ENCODE measurements around the gene SLC25A21. TPM values are rescaled to one million over a fixed set of nuclear protein-coding genes. Genes with fewer than 3 reads are reported as not detected.

SLC25A21 gene
- polyA plus RNA-seq, 4 donors: 0.22 to 1.4 (median 0.97) TPM

DNA sequence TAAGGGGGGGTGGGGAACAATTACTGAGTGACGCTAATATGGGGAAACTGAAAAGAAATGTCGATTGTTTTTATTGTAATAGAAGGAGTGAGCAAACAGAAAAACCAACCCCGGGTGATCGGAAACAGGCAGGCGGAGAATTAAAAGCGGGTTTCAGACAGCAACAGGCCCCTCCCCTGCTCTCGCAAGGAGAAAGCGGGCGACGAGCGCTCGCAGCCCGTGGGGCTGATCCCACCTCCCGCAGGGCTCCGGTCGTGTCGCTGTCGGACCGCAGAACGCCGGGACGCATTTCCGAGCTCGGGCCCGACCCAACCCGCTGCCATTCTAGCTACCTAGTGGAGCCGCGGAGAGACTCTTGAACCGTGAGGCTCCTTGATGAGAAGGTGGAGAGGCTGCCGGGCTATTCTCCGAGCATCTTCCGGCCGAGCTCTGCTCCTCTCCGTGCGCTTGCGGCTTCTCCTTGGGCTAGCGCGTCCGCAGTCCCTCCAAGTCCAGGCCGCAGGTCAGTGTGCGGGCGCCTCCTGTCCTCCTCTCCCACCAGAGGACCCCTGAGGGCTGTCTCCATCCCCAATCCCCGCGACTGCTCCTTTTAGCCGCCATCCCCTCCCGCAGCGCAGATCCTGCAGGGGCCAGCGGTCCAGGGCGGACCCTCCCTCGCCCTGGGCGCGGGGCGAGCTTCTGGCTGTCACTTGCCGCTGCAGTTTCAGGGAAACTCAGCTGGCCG, 514.8 kb downstream of the SLC25A21 start:
- no peak for FAIRE-seq
- Histone ChIP-seq H3K4me1 (ENCODE audit: control insufficient read depth in 3 of 3, insufficient read depth in 2 of 3, low read depth in 1 of 3, low read length in 2 of 3) (peaks cover 2 to 12% (median 5%) of the 10 kb centered on the region in 3 donors), H3K27me3 (ENCODE audit: control insufficient read depth in 3 of 3, insufficient read depth in 3 of 3, low read length in 3 of 3) (peaks cover 21 to 98% (median 84%) of the 10 kb centered on the region in 3 donors), H3K4me3 (ENCODE audit: low read depth in 1 of 3, low read length in 3 of 3) (no peak overlapping the region), H3K36me3 (ENCODE audit: control insufficient read depth in 3 of 3, insufficient read depth in 2 of 3, low read depth in 1 of 3, low read length in 3 of 3) (no peaks in the 10 kb centered on the region), H3K27ac (ENCODE audit: low read depth in 1 of 3, low read length in 2 of 3) (no peak overlapping the region), H3K9me3 (ENCODE audit: control insufficient read depth in 2 of 2, insufficient read depth in 1 of 2, low read depth in 1 of 2, low read length in 1 of 2) (peaks cover 0 to 10% of the 10 kb centered on the region in 2 donors)
- DNase-seq: peak in 1 of 2 donors; percentile 13
- WGBS, 3 donors: 4 to 8% (median 5%) methylated on average over 47 to 55 of the region's 55 CpGs

DNA sequence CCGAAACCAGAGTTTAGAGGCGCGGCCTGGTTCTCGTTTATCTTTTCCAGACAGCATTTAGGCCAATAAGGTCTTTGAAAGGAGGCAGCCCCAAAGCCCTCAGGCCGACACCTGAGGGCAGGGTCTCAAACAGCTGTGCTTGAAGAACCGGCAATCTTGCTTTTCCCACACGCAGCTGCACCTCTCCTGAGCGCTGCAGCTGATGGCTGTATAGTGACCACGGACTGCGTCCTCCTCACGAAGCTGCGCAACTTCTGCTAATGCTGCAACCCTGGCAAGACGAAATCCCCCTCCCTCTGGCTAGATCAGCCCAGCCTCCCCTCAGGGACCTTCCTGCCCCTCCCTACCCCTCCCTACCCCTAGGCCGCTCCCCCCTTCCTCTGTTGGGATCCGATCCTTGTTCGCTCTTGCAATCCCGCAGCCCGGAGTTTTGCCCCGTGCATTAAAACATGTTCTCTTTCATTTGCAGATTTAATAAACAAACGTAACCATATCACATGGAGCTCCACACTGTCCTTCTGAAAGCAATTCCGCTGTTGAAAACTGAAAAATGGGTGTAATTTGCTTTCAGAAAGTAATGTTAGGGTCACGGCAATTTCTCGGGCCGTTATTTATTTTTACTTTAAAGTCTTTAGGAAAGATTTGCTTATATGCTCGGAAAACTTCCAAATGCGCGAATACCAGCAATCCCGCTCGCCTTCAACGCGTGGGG, 515.6 kb downstream of the SLC25A21 start:
- no peak for FAIRE-seq
- no peak overlapping the region for H3K27ac ChIP-seq (ENCODE audit: low read depth in 1 of 3, low read length in 2 of 3)

DNA sequence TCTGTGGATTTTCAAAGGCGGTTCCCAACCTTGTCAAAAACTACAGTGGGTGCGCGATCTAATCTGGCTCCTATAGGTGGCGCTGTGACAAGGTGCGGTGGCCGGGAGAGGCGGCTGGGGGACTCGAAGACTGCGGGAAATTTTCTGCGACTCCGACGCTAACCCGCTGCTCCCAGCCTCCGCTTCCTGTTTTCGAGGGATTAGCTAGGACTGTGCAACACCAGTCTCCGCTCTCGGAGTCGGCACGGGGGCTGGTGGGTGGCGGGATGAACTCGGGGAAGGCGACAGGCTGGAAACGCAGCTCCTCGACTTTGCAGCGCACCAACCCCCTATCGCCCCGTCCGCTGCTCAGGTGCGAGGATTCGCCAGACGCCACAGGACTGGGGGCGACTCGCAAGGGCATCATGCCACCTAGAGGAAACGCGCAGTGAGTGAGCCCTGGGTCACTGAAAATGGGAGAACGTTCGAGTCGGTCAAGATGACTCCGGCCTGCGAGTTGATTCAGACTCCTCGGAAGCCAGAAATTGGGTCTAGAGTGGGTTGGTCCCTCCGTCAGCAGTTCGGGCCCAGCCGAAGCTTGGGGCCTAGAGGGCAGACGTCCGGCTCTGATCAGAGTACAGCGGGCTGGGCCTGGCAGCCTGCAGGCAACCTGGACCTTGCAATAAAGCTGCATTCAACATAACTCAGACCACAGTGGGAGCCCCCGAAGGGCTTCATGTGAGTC, 516.3 kb downstream of the SLC25A21 start:
- WGBS, 3 donors: 2 to 7% (median 3%) methylated on average over 48 of the region's 48 CpGs
- peaks cover 0 to 9% (median 2%) of the 10 kb centered on the region in 3 donors for H3K4me1 ChIP-seq (ENCODE audit: control insufficient read depth in 3 of 3, insufficient read depth in 2 of 3, low read depth in 1 of 3, low read length in 2 of 3)
- DNase-seq: peak; percentile 20 to 35
- peaks cover 0 to 8% of the 10 kb centered on the region in 2 donors for H3K9me3 ChIP-seq (ENCODE audit: control insufficient read depth in 2 of 2, insufficient read depth in 1 of 2, low read depth in 1 of 2, low read length in 1 of 2)
- H3K27me3 ChIP-seq (ENCODE audit: control insufficient read depth in 3 of 3, insufficient read depth in 3 of 3, low read length in 3 of 3): peaks cover 21 to 91% (median 74%) of the 10 kb centered on the region in 3 donors
- FAIRE-seq: no peak
- no peak overlapping the region for H3K4me3 ChIP-seq (ENCODE audit: low read depth in 1 of 3, low read length in 3 of 3)
- no peaks in the 10 kb centered on the region for H3K36me3 ChIP-seq (ENCODE audit: control insufficient read depth in 3 of 3, insufficient read depth in 2 of 3, low read depth in 1 of 3, low read length in 3 of 3)
- H3K27ac ChIP-seq (ENCODE audit: low read depth in 1 of 3, low read length in 2 of 3): no peak overlapping the region

More for the DNA sequence above, 515.6 kb downstream of the SLC25A21 start:
- DNase-seq: peak in 1 of 2 donors; percentile 26
- 5 to 6% (median 5%) methylated on average over 30 to 31 of the region's 31 CpGs for WGBS, 3 donors
- peaks cover 0 to 10% of the 10 kb centered on the region in 2 donors for H3K9me3 ChIP-seq (ENCODE audit: control insufficient read depth in 2 of 2, insufficient read depth in 1 of 2, low read depth in 1 of 2, low read length in 1 of 2)
- H3K27me3 ChIP-seq (ENCODE audit: control insufficient read depth in 3 of 3, insufficient read depth in 3 of 3, low read length in 3 of 3): peaks cover 21 to 93% (median 80%) of the 10 kb centered on the region in 3 donors
- H3K4me3 ChIP-seq (ENCODE audit: low read depth in 1 of 3, low read length in 3 of 3): no peak overlapping the region
- peaks cover 0 to 9% (median 2%) of the 10 kb centered on the region in 3 donors for H3K4me1 ChIP-seq (ENCODE audit: control insufficient read depth in 3 of 3, insufficient read depth in 2 of 3, low read depth in 1 of 3, low read length in 2 of 3)
- H3K36me3 ChIP-seq (ENCODE audit: control insufficient read depth in 3 of 3, insufficient read depth in 2 of 3, low read depth in 1 of 3, low read length in 3 of 3): no peaks in the 10 kb centered on the region

DNA sequence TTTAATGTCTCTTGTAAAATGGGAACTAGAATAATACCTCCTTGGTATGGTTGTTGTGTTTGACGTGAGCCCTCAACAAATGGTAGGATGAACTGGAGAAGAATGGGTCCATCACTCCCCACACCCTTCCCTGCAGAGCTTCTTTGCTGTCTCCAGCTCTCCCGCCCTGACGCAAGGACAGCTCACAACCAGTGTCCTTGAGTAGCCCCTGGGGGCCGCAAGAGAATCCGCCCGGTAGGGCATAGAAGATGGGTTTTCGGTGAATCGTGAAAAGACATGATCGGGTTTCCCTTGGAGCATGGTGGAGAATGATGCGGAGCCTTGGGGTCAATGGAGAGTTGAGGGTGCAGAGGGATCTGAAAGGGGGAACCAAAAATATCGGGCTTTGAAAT, 516.8 kb downstream of the SLC25A21 start:
- no peak for FAIRE-seq
- no peak for DNase-seq
- H3K4me1 ChIP-seq (ENCODE audit: control insufficient read depth in 3 of 3, insufficient read depth in 2 of 3, low read depth in 1 of 3, low read length in 2 of 3): peaks cover 0 to 9% (median 0%) of the 10 kb centered on the region in 3 donors

DNA sequence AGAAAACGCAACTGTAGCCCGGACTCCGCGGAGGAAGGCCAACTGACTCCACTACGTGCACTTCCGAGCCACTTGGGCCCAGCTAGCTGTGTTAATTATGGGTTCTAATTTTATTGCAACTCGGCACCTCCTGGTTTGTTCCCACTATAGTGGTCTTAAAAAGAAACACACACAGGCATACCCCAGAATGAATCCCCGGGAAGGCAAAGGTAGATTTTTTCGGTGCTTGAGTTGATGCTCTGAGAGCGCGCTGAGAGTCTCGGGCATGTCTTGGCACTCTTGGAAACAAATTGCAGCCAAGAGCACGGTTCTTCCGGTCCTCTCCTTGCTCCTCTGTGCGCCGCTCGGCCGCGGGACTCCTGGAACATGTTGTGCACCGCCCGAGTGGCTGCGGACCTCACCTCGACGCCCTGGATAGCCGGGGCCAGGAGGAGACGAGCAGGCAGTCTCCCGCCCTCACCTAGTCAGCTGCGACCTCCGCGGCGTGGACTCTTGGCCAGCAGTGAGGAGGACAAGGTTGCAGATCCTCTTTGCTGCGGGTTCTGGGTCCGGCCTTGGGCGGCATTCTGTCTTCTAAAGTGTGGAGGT, 517.5 kb downstream of the SLC25A21 start:
- no peak for FAIRE-seq

More for the DNA sequence above, 516.8 kb downstream of the SLC25A21 start:
- 12 to 34% (median 13%) methylated on average over 11 of the region's 11 CpGs for WGBS, 3 donors
- Histone ChIP-seq H3K9me3 (ENCODE audit: control insufficient read depth in 2 of 2, insufficient read depth in 1 of 2, low read depth in 1 of 2, low read length in 1 of 2) (peaks cover 0 to 8% of the 10 kb centered on the region in 2 donors), H3K36me3 (ENCODE audit: control insufficient read depth in 3 of 3, insufficient read depth in 2 of 3, low read depth in 1 of 3, low read length in 3 of 3) (no peaks in the 10 kb centered on the region), H3K4me3 (ENCODE audit: low read depth in 1 of 3, low read length in 3 of 3) (no peak overlapping the region), H3K27me3 (ENCODE audit: control insufficient read depth in 3 of 3, insufficient read depth in 3 of 3, low read length in 3 of 3) (peaks cover 21 to 87% (median 71%) of the 10 kb centered on the region in 3 donors), H3K27ac (ENCODE audit: low read depth in 1 of 3, low read length in 2 of 3) (no peak overlapping the region)

DNA sequence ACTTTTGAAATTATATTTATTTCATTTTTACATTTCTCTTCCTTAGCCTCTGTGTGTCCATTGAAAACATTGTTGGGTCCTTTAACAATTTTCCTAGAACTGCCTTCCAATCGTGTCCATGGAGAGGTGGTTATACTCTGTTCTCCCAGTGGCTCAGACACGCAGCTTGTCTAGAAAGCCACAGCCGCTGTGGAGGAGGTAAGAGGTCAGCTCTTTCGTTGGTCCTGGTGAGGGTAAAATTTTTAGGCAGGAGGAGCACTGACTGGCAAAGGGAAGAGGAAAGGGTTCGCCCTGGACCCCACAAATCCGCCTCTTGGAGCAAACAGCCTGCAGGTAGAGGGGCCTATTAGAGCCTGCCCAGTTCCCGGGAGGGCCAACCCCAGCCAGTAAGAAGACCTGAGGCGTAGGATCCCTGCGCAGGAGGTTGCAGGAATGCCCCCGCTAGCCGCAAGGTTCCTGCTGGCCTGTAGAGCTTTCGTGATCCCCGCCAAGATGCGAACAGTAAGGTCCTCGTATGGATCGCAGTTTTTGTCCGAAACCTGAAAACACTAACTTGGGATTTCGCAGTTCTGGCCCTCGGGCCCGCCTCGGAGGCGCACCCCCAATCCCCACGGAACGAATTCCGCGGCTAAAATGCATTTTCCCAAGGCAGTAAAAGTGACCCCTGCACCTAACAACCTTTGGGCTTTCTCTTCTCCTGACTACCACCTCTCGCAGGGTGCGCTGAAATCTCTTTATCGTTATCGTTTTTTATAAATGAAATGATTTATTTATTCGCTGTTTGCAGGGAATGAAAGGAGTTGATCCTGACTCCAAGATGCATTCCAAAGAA, 518.2 kb downstream of the SLC25A21 start:
- H3K9me3 ChIP-seq (ENCODE audit: control insufficient read depth in 2 of 2, insufficient read depth in 1 of 2, low read depth in 1 of 2, low read length in 1 of 2): peaks cover 0 to 8% of the 10 kb centered on the region in 2 donors
- H3K27me3 ChIP-seq (ENCODE audit: control insufficient read depth in 3 of 3, insufficient read depth in 3 of 3, low read length in 3 of 3): peaks cover 21 to 82% (median 61%) of the 10 kb centered on the region in 3 donors
- no peaks in the 10 kb centered on the region for H3K36me3 ChIP-seq (ENCODE audit: control insufficient read depth in 3 of 3, insufficient read depth in 2 of 3, low read depth in 1 of 3, low read length in 3 of 3)
- DNase-seq (no peak), FAIRE-seq (no peak)
- no peak overlapping the region for H3K27ac ChIP-seq (ENCODE audit: low read depth in 1 of 3, low read length in 2 of 3)
- H3K4me3 ChIP-seq (ENCODE audit: low read depth in 1 of 3, low read length in 3 of 3): no peak overlapping the region
- 6 to 12% (median 12%) methylated on average over 31 of the region's 31 CpGs for WGBS, 3 donors
- H3K4me1 ChIP-seq (ENCODE audit: control insufficient read depth in 3 of 3, insufficient read depth in 2 of 3, low read depth in 1 of 3, low read length in 2 of 3): peaks cover 0 to 9% (median 0%) of the 10 kb centered on the region in 3 donors

More for the DNA sequence above, 517.5 kb downstream of the SLC25A21 start:
- peaks cover 0 to 9% (median 0%) of the 10 kb centered on the region in 3 donors for H3K4me1 ChIP-seq (ENCODE audit: control insufficient read depth in 3 of 3, insufficient read depth in 2 of 3, low read depth in 1 of 3, low read length in 2 of 3)
- WGBS, 3 donors: 7 to 13% (median 10%) methylated on average over 34 of the region's 34 CpGs
- peaks cover 0 to 8% of the 10 kb centered on the region in 2 donors for H3K9me3 ChIP-seq (ENCODE audit: control insufficient read depth in 2 of 2, insufficient read depth in 1 of 2, low read depth in 1 of 2, low read length in 1 of 2)
- no peaks in the 10 kb centered on the region for H3K36me3 ChIP-seq (ENCODE audit: control insufficient read depth in 3 of 3, insufficient read depth in 2 of 3, low read depth in 1 of 3, low read length in 3 of 3)
- H3K27me3 ChIP-seq (ENCODE audit: control insufficient read depth in 3 of 3, insufficient read depth in 3 of 3, low read length in 3 of 3): peaks cover 21 to 83% (median 68%) of the 10 kb centered on the region in 3 donors
- DNase-seq: no peak
- H3K27ac ChIP-seq (ENCODE audit: low read depth in 1 of 3, low read length in 2 of 3): no peak overlapping the region
- no peak overlapping the region for H3K4me3 ChIP-seq (ENCODE audit: low read depth in 1 of 3, low read length in 3 of 3)

DNA sequence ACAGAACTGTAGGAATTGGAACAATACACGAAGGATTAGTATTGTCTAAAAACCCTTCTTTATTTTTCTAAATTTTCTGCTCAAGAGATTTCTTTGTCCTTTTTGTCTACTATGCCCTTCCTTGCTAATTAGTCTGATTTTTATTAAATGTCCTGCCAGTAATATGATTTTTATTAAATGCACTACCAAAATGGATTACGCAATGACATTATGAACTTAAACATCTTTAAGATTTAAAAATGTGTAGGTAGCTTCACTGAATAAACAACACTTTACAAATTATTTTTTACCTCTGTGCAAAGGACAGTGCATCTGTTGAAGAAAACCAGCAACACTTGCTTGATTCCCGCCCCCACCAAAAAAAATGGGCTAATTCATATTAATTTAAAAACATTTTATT, 519.0 kb downstream of the SLC25A21 start:
- FAIRE-seq (no peak), DNase-seq (no peak)
- Histone ChIP-seq H3K36me3 (ENCODE audit: control insufficient read depth in 3 of 3, insufficient read depth in 2 of 3, low read depth in 1 of 3, low read length in 3 of 3) (no peaks in the 10 kb centered on the region), H3K27ac (ENCODE audit: low read depth in 1 of 3, low read length in 2 of 3) (no peak overlapping the region), H3K27me3 (ENCODE audit: control insufficient read depth in 3 of 3, insufficient read depth in 3 of 3, low read length in 3 of 3) (peaks cover 16 to 82% (median 55%) of the 10 kb centered on the region in 3 donors), H3K9me3 (ENCODE audit: control insufficient read depth in 2 of 2, insufficient read depth in 1 of 2, low read depth in 1 of 2, low read length in 1 of 2) (peaks cover 0 to 8% of the 10 kb centered on the region in 2 donors), H3K4me1 (ENCODE audit: control insufficient read depth in 3 of 3, insufficient read depth in 2 of 3, low read depth in 1 of 3, low read length in 2 of 3) (peaks cover 0 to 9% (median under 1%) of the 10 kb centered on the region in 3 donors), H3K4me3 (ENCODE audit: low read depth in 1 of 3, low read length in 3 of 3) (no peak overlapping the region)
- WGBS, 3 donors: 27 to 37% (median 32%) methylated on average over 3 of the region's 3 CpGs

All from small intestine (tissue), 7 donors.